Keratinocyte (primary cell): ENCODE data around the gene STON1.

Experiments used
- EZH2 ChIP-seq: IDR thresholded peaks from one replicate; pipeline ENCODE4 v1.6.1; 2012; ENCODE audit warnings: inconsistent platforms, mild to moderate bottlenecking, low read length, moderate library complexity
- TF ChIP-seq, protein P1 (sequence below), 3 experiments: IDR thresholded peaks in 1 of 3; conservative IDR thresholded peaks in 1 of 3; optimal IDR thresholded peaks in 1 of 3; 2 replicates in 2 of 3; 3 replicates in 1 of 3; pipeline versions ENCODE3 to v1.5.1; 2011; ENCODE audit warnings: low read length in 3 of 3, mild to moderate bottlenecking in 3 of 3, moderate library complexity in 2 of 3, control low read depth in 1 of 3, inconsistent platforms in 1 of 3; ENCODE audit not compliant: insufficient read depth in 2 of 3; ENCODE audit errors: extremely low read depth in 1 of 3

DNA sequence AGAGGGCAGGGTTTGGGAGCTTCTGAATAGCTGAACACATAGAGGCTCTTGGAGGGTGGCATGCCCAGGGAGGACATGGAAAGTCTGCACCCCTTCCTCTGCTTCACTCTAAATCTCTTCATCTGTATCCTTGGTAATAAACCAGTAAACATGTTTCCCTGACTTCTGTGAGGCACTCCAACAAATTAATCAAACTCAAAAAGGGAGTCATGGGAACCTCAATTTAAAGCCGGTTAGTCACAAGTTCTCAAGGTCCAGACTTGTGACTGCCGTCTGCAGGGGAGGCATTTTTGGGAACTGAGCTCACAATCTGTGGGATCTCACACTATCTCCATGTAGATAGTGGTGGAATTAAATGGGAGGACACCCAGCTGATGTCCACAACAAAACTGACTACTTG lies 33.1 kb upstream of the STON1 start:
- TF ChIP-seq, protein P1, sequence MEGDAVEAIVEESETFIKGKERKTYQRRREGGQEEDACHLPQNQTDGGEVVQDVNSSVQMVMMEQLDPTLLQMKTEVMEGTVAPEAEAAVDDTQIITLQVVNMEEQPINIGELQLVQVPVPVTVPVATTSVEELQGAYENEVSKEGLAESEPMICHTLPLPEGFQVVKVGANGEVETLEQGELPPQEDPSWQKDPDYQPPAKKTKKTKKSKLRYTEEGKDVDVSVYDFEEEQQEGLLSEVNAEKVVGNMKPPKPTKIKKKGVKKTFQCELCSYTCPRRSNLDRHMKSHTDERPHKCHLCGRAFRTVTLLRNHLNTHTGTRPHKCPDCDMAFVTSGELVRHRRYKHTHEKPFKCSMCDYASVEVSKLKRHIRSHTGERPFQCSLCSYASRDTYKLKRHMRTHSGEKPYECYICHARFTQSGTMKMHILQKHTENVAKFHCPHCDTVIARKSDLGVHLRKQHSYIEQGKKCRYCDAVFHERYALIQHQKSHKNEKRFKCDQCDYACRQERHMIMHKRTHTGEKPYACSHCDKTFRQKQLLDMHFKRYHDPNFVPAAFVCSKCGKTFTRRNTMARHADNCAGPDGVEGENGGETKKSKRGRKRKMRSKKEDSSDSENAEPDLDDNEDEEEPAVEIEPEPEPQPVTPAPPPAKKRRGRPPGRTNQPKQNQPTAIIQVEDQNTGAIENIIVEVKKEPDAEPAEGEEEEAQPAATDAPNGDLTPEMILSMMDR (optimal IDR thresholded peaks at IDR 0.05 in 1 of 3, IDR thresholded peaks at IDR 0.05 in 1 of 3, conservative IDR thresholded peaks at IDR 0.05 in 1 of 3; ENCODE audit: extremely low read depth in 1 of 3, insufficient read depth in 2 of 3, low read length in 3 of 3), result no peak
- TF ChIP-seq EZH2, result no peak
